GM19455 (cell line): ENCODE results near the gene HAAO.

Experiments
- ATAC-seq: cut with Tn5 transposase; IDR thresholded peaks from one replicate; pipeline ENCODE4 v1.9.1; 2021; ENCODE audit not compliant: unreplicated experiment

HAAO gene

GRCh38 chr2:42794271-42795046 lies 2.1 kb upstream of the HAAO start:
- peak; percentile 34 for ATAC-seq

- peak; percentile 1 for ATAC-seq
Observed at GRCh38 chr2:42793334-42794270, 1.2 kb upstream of the HAAO start.

- ATAC-seq = peak; percentile 28
Observed at GRCh38 chr2:42792087-42792582, 248 bp downstream of the HAAO start.

GRCh38 chr2:42791606-42792005 lies 777 bp downstream of the HAAO start:
- no peak for ATAC-seq

GRCh38 chr2:42789751-42790150 lies 2.6 kb downstream of the HAAO start:
- ATAC-seq = no peak

GRCh38 chr2:42788882-42789281 lies 3.5 kb downstream of the HAAO start:
- no peak for ATAC-seq

GRCh38 chr2:42788478-42788793 lies 3.9 kb downstream of the HAAO start:
- no peak for ATAC-seq

GRCh38 chr2:42787788-42788477 lies 4.5 kb downstream of the HAAO start:
- no peak for ATAC-seq

- ATAC-seq = no peak
Observed at GRCh38 chr2:42787424-42787787, 5.0 kb downstream of the HAAO start.

- no peak for ATAC-seq
Observed at GRCh38 chr2:42786561-42787345, 5.6 kb downstream of the HAAO start.

- ATAC-seq = no peak
Observed at GRCh38 chr2:42784204-42784880, 8.0 kb downstream of the HAAO start.

- ATAC-seq = no peak
Observed at GRCh38 chr2:42783511-42783910, 8.9 kb downstream of the HAAO start.

- no peak for ATAC-seq
Observed at GRCh38 chr2:42781181-42781580, 11.2 kb downstream of the HAAO start.

- ATAC-seq = no peak
Observed at GRCh38 chr2:42777883-42778805, 14.2 kb downstream of the HAAO start.

GRCh38 chr2:42775810-42776209 lies 16.6 kb downstream of the HAAO start:
- ATAC-seq = no peak

GRCh38 chr2:42775186-42775585 lies 17.2 kb downstream of the HAAO start:
- ATAC-seq = no peak

- no peak for ATAC-seq
Observed at GRCh38 chr2:42771546-42772153, 20.7 kb downstream of the HAAO start.

- peak; percentile 76 for ATAC-seq
Observed at GRCh38 chr2:42770288-42771131, 21.9 kb downstream of the HAAO start.
